MG63 (cell line): Measurements from ENCODE around the gene ADAM22. TPM values are rescaled to one million over a fixed set of nuclear protein-coding genes. Genes with fewer than 3 reads are reported as not detected.
"Not testable (repeated sequence)": the region's sequence is repeated elsewhere in the genome, so short reads cannot be mapped to it uniquely, and the experiment has no call there.

ENCODE experiments used
- DNase-seq: peaks from one replicate; pipeline ENCODE4 v3.0.0-alpha.2; 2020
- H3K27me3 ChIP-seq: fragments of 250-450 bp; sonication (Bioruptor Pico); 2 replicates; pipeline ENCODE4 v1.5.1; 2020; ENCODE audit warnings: mild to moderate bottlenecking, moderate library complexity
- H3K36me3 ChIP-seq: fragments of 250-450 bp; sonication (Bioruptor Pico); 2 replicates; pipeline ENCODE4 v1.5.1; 2020; ENCODE audit warnings: mild to moderate bottlenecking, moderate library complexity
- H3K4me3 ChIP-seq: fragments of 250-450 bp; sonication (Bioruptor Pico); 2 replicates; pipeline ENCODE4 v1.5.1; 2020; ENCODE audit warnings: mild to moderate bottlenecking, moderate library complexity
- H3K9me3 ChIP-seq: fragments of 250-450 bp; sonication (Bioruptor Pico); 2 replicates; pipeline ENCODE4 v1.5.1; 2020; ENCODE audit warnings: mild to moderate bottlenecking, moderate library complexity
- total RNA-seq: library from RNA; depleted of rRNA; stranded (reverse); fragments of >200 nt; shearing (Covaris generic); gene quantifications from 2 replicates; pipeline ENCODE4 v1.2.3, GENCODE V29; 2014; ENCODE audit warnings: low replicate concordance

The ADAM22 gene
- total RNA-seq, 1 experiment from 2014 or later: not detected

- no peak for DNase-seq
- no peaks in the 10 kb centered on the region for H3K36me3 ChIP-seq
Observed at GRCh38 chr7:87941138-87941537, 7.1 kb downstream of the ADAM22 start.

GRCh38 chr7:87944547-87944946 is 10.5 kb downstream of the ADAM22 start:
- H3K36me3 ChIP-seq: no peaks in the 10 kb centered on the region
- no peaks in the 10 kb centered on the region for H3K9me3 ChIP-seq
- DNase-seq: no peak
- H3K27me3 ChIP-seq: no peaks in the 10 kb centered on the region
- no peak overlapping the region for H3K4me3 ChIP-seq

More at GRCh38 chr7:87941138-87941537, 7.1 kb downstream of the ADAM22 start:
- Histone ChIP-seq H3K9me3 (no peaks in the 10 kb centered on the region), H3K27me3 (no peaks in the 10 kb centered on the region), H3K4me3 (no peak overlapping the region)

GRCh38 chr7:87945926-87946325 is 11.9 kb downstream of the ADAM22 start:
- H3K27me3 ChIP-seq, H3K9me3 ChIP-seq, H3K4me3 ChIP-seq, DNase-seq, H3K36me3 ChIP-seq: not testable (repeated sequence)

- DNase-seq: no peak
- H3K27me3 ChIP-seq: no peaks in the 10 kb centered on the region
- no peaks in the 10 kb centered on the region for H3K36me3 ChIP-seq
- H3K4me3 ChIP-seq: no peak overlapping the region
- H3K9me3 ChIP-seq: no peaks in the 10 kb centered on the region
Observed at GRCh38 chr7:87948371-87948770, 14.3 kb downstream of the ADAM22 start.

- Histone ChIP-seq H3K4me3 (no peak overlapping the region), H3K9me3 (no peaks in the 10 kb centered on the region), H3K36me3 (no peaks in the 10 kb centered on the region), H3K27me3 (no peaks in the 10 kb centered on the region)
- no peak for DNase-seq
Observed at GRCh38 chr7:87959336-87959735, 25.3 kb downstream of the ADAM22 start.

GRCh38 chr7:87960239-87960638 is 26.2 kb downstream of the ADAM22 start:
- Histone ChIP-seq H3K36me3 (no peaks in the 10 kb centered on the region), H3K27me3 (no peaks in the 10 kb centered on the region), H3K9me3 (no peaks in the 10 kb centered on the region), H3K4me3 (no peak overlapping the region)
- no peak for DNase-seq

GRCh38 chr7:87961754-87962153 is 27.7 kb downstream of the ADAM22 start:
- Histone ChIP-seq H3K27me3 (no peaks in the 10 kb centered on the region), H3K9me3 (no peaks in the 10 kb centered on the region), H3K36me3 (no peaks in the 10 kb centered on the region), H3K4me3 (no peak overlapping the region)
- no peak for DNase-seq

- Histone ChIP-seq H3K27me3 (no peaks in the 10 kb centered on the region), H3K36me3 (no peaks in the 10 kb centered on the region), H3K4me3 (no peak overlapping the region), H3K9me3 (no peaks in the 10 kb centered on the region)
- no peak for DNase-seq
Observed at GRCh38 chr7:87966271-87966670, 32.2 kb downstream of the ADAM22 start.

GRCh38 chr7:87968021-87968420 is 34.0 kb downstream of the ADAM22 start:
- no peaks in the 10 kb centered on the region for H3K36me3 ChIP-seq
- no peaks in the 10 kb centered on the region for H3K9me3 ChIP-seq
- DNase-seq: no peak
- H3K4me3 ChIP-seq: no peak overlapping the region
- H3K27me3 ChIP-seq: no peaks in the 10 kb centered on the region

- Histone ChIP-seq H3K4me3 (no peak overlapping the region), H3K36me3 (no peaks in the 10 kb centered on the region), H3K9me3 (no peaks in the 10 kb centered on the region), H3K27me3 (no peaks in the 10 kb centered on the region)
- no peak for DNase-seq
Observed at GRCh38 chr7:87982116-87982515, 48.1 kb downstream of the ADAM22 start.

- Histone ChIP-seq H3K9me3 (no peaks in the 10 kb centered on the region), H3K36me3 (no peaks in the 10 kb centered on the region), H3K27me3 (no peaks in the 10 kb centered on the region), H3K4me3 (no peak overlapping the region)
- DNase-seq: no peak
Observed at GRCh38 chr7:87984088-87984487, 50.0 kb downstream of the ADAM22 start.

- DNase-seq: no peak
- Histone ChIP-seq H3K36me3 (no peaks in the 10 kb centered on the region), H3K9me3 (no peaks in the 10 kb centered on the region), H3K4me3 (no peak overlapping the region), H3K27me3 (no peaks in the 10 kb centered on the region)
Observed at GRCh38 chr7:87993269-87993668, 59.2 kb downstream of the ADAM22 start.

- no peaks in the 10 kb centered on the region for H3K27me3 ChIP-seq
- no peaks in the 10 kb centered on the region for H3K36me3 ChIP-seq
- H3K9me3 ChIP-seq: no peaks in the 10 kb centered on the region
- H3K4me3 ChIP-seq: no peak overlapping the region
- DNase-seq: no peak
Observed at GRCh38 chr7:87999261-87999660, 65.2 kb downstream of the ADAM22 start.

- Histone ChIP-seq H3K27me3 (no peaks in the 10 kb centered on the region), H3K36me3 (no peaks in the 10 kb centered on the region), H3K9me3 (no peaks in the 10 kb centered on the region), H3K4me3 (no peak overlapping the region)
- no peak for DNase-seq
Observed at GRCh38 chr7:88001744-88002530, 67.9 kb downstream of the ADAM22 start.

GRCh38 chr7:88002617-88003016 is 68.6 kb downstream of the ADAM22 start:
- H3K27me3 ChIP-seq: no peaks in the 10 kb centered on the region
- H3K9me3 ChIP-seq: no peaks in the 10 kb centered on the region
- no peaks in the 10 kb centered on the region for H3K36me3 ChIP-seq
- no peak overlapping the region for H3K4me3 ChIP-seq
- DNase-seq: no peak

- no peak for DNase-seq
- no peaks in the 10 kb centered on the region for H3K27me3 ChIP-seq
- no peaks in the 10 kb centered on the region for H3K9me3 ChIP-seq
- no peak overlapping the region for H3K4me3 ChIP-seq
- H3K36me3 ChIP-seq: no peaks in the 10 kb centered on the region
Observed at GRCh38 chr7:88003581-88003980, 69.5 kb downstream of the ADAM22 start.

GRCh38 chr7:88005191-88005590 is 71.1 kb downstream of the ADAM22 start:
- Histone ChIP-seq H3K4me3 (no peak overlapping the region), H3K27me3 (no peaks in the 10 kb centered on the region), H3K9me3 (no peaks in the 10 kb centered on the region), H3K36me3 (no peaks in the 10 kb centered on the region)
- DNase-seq: no peak

- Histone ChIP-seq H3K9me3 (no peaks in the 10 kb centered on the region), H3K27me3 (no peaks in the 10 kb centered on the region), H3K4me3 (no peak overlapping the region), H3K36me3 (no peaks in the 10 kb centered on the region)
- DNase-seq: no peak
Observed at GRCh38 chr7:88009651-88010050, 75.6 kb downstream of the ADAM22 start.
